Measurements from ENCODE around the gene MANF. TPM values are rescaled to one million over a fixed set of nuclear protein-coding genes. Genes with fewer than 3 reads are reported as not detected.

Gene MANF
- total RNA-seq, 1 donor = 68.3 TPM

GRCh38 chr3:51392355-51393133, 7.5 kb downstream of the MANF start:
- no peak for DNase-seq (ENCODE audit: low read depth)
- no peak for TF ChIP-seq CTCF (IDR thresholded peaks at IDR 0.05; ENCODE audit: insufficient read depth, low read length)
- peak overlapping the region; percentile 76 for H3K4me3 ChIP-seq (ENCODE audit: low read depth, low read length)

GRCh38 chr3:51393134-51393495, 8.0 kb downstream of the MANF start:
- no peak for DNase-seq (ENCODE audit: low read depth)
- no peak for TF ChIP-seq CTCF (IDR thresholded peaks at IDR 0.05; ENCODE audit: insufficient read depth, low read length)
- H3K4me3 ChIP-seq (ENCODE audit: low read depth, low read length) = peak overlapping the region; percentile 5

GRCh38 chr3:51393564-51393963, 8.5 kb downstream of the MANF start:
- DNase-seq (ENCODE audit: low read depth) = no peak
- TF ChIP-seq CTCF (IDR thresholded peaks at IDR 0.05; ENCODE audit: insufficient read depth, low read length) = no peak
- H3K4me3 ChIP-seq (ENCODE audit: low read depth, low read length) = no peak overlapping the region

- DNase-seq (ENCODE audit: low read depth) = no peak
- H3K4me3 ChIP-seq (ENCODE audit: low read depth, low read length) = no peak overlapping the region
- TF ChIP-seq CTCF (IDR thresholded peaks at IDR 0.05; ENCODE audit: insufficient read depth, low read length) = no peak
These were observed 9.4 kb downstream of the MANF start for GRCh38 chr3:51394541-51394940.

- no peak for DNase-seq (ENCODE audit: low read depth)
- TF ChIP-seq CTCF (IDR thresholded peaks at IDR 0.05; ENCODE audit: insufficient read depth, low read length) = no peak
- no peak overlapping the region for H3K4me3 ChIP-seq (ENCODE audit: low read depth, low read length)
These were observed 10.6 kb downstream of the MANF start for GRCh38 chr3:51395493-51396213.

- no peak overlapping the region for H3K4me3 ChIP-seq (ENCODE audit: low read depth, low read length)
- DNase-seq (ENCODE audit: low read depth) = no peak
- TF ChIP-seq CTCF (IDR thresholded peaks at IDR 0.05; ENCODE audit: insufficient read depth, low read length) = no peak
These were observed 11.3 kb downstream of the MANF start for GRCh38 chr3:51396401-51396800.

All from fibroblast of the aortic adventitia (primary cell).